ENCODE measurements around the gene SPATA25.

DNA sequence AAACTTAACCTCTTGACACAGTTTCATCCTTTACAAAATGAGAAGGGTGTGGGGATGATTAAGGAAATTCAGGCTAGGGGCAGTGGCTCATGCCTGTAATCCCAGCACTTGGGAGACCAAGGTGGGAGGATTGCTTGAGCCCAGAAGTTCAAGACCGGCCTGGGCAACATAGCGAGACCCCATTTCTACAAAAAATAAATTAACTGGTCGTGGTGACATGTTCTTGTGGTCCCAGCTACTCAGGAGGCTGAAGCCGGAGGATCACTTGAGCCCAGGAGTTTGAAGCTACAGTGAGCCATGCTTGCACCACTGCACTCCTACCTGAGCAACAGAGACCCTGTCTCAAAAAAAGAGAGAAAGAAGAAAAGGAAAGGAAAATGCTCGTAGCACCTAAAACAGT lies 21.0 kb downstream of the SPATA25 start:
- TF ChIP-seq CTCF (IDR thresholded peaks at IDR 0.05; ENCODE audit: low read depth, low read length), result no peak
- TF ChIP-seq EZH2phosphoT487 (IDR thresholded peaks at IDR 0.05; ENCODE audit: low read depth), result no peak

All from OCI-LY3 (cell line).